Stomach (tissue), 9 donors: ENCODE measurements around the gene PTPRM. TPM values are rescaled to one million over a fixed set of nuclear protein-coding genes. Genes with fewer than 3 reads are reported as not detected.

Experiments
- DNase-seq, 2 donors: peaks; one replicate each; pipeline versions ENCODE4 v3.0.0 to v3.0.0-alpha.2; 2013 to 2019
- H3K27ac ChIP-seq, 5 donors: fragments of 200-600 bp in 4 of 5; sonication (generic) in 4 of 5; one replicate each; pipeline ENCODE4 v1.5.1; 2013 to 2019; ENCODE audit warnings: mild to moderate bottlenecking in 1 of 5, moderate library complexity in 1 of 5
- H3K27me3 ChIP-seq, 3 donors: fragments of 200-600 bp; sonication (generic); one replicate each; pipeline ENCODE4 v1.5.1; 2017 to 2019; ENCODE audit warnings: mixed run types in 1 of 3
- H3K36me3 ChIP-seq, 4 donors: fragments of 200-600 bp; sonication (generic); 1 replicate in 3 of 4; 2 replicates in 1 of 4; pipeline ENCODE4 v1.5.1; 2016 to 2019
- H3K4me1 ChIP-seq, 4 donors: fragments of 200-600 bp; sonication (generic); one replicate each; pipeline ENCODE4 v1.5.1; 2016 to 2019
- H3K4me3 ChIP-seq, 4 donors: fragments of 200-600 bp; sonication (generic) in 3 of 4; one replicate each; pipeline ENCODE4 v1.5.1; 2016 to 2019; ENCODE audit warnings: mild to moderate bottlenecking in 1 of 4
- H3K9me3 ChIP-seq, 4 donors: fragments of 200-600 bp; sonication (generic); one replicate each; pipeline ENCODE4 v1.5.1; 2016 to 2019
- EP300 ChIP-seq: sonication (generic); formaldehyde crosslinking; IDR thresholded peaks from one replicate; pipeline ENCODE4 v1.6.1; 2017; ENCODE audit warnings: antibody characterized with exemption
- POLR2A ChIP-seq, 4 donors: fragments of 450-650 bp; IDR thresholded peaks; one replicate each; pipeline ENCODE4 v1.6.1; 2016; ENCODE audit warnings: antibody characterized with exemption in 4 of 4, control low read depth in 2 of 4, mild to moderate bottlenecking in 1 of 4, moderate library complexity in 1 of 4
- POLR2AphosphoS5 ChIP-seq, 3 donors: sonication (generic); formaldehyde crosslinking; IDR thresholded peaks; one replicate each; pipeline ENCODE4 v1.6.1; 2016; ENCODE audit warnings: antibody characterized with exemption in 3 of 3
- WGBS, 5 donors: extraction: QIAGEN DNeasy Blood & Tissue Kit in 3 of 5; methylation state at CpG; one replicate each; pipeline versions ENCODE4 v1.1.5 to v1.1.7; 2013 to 2018; 5-methylcytosine and 5-hydroxymethylcytosine counted together
- intact Hi-C: fragments of 100-400 bp; cut with DNase I; formaldehyde crosslinking; loops from one replicate; pipeline ENCODE4 v1.15.1; 2023; ENCODE audit warnings: low total_unique reads
- polyA plus RNA-seq, 3 donors: library from polyadenylated mRNA; stranded (reverse); fragments of 200-250 nt; gene quantifications; one replicate each; pipeline ENCODE4 v1.2.3, GENCODE V29; 2013
- total RNA-seq, 5 donors: library from RNA; depleted of rRNA; stranded (reverse); fragments of >200 nt; gene quantifications; one replicate each; pipeline versions ENCODE4 v1.1.0 to v1.2.3, GENCODE V29; 2014 to 2016
- TF ChIP-seq, protein P1 (sequence below), 7 experiments: fragments of 450-650 bp in 4 of 7; fragments of 200-600 bp in 3 of 7; sonication (generic) in 3 of 7; IDR thresholded peaks; one replicate each; pipeline ENCODE4 v1.5.1; 2016 to 2019; ENCODE audit warnings: antibody characterized with exemption in 7 of 7, control low read depth in 2 of 7, mild to moderate bottlenecking in 1 of 7
- donor health status: healthy with polysubstance abuse.
- donor health status: Bipolar disorder and iron deficiency.
- donor health status: healthy.

The PTPRM gene
- total and polyA plus RNA-seq, 8 donors, result 7.5 to 246 (median 58.2) TPM

- Histone ChIP-seq H3K4me1 (peaks cover 0 to 6% (median 4%) of the 10 kb centered on the region in 4 donors), H3K27ac (no peak overlapping the region), H3K36me3 (no peaks in the 10 kb centered on the region), H3K4me3 (no peak overlapping the region), H3K9me3 (no peaks in the 10 kb centered on the region), H3K27me3 (no peaks in the 10 kb centered on the region)
- intact Hi-C loops, result no loop called here
- peak in 1 of 2 donors; percentile 40 for DNase-seq
- 56 to 66% (median 61%) methylated on average over 6 of the region's 6 CpGs for WGBS, 5 donors
- TF ChIP-seq POLR2AphosphoS5 (IDR thresholded peaks at IDR 0.05), result no peak
- no peak for TF ChIP-seq POLR2A (IDR thresholded peaks at IDR 0.05)
- no peak for TF ChIP-seq EP300
- TF ChIP-seq, protein P1, sequence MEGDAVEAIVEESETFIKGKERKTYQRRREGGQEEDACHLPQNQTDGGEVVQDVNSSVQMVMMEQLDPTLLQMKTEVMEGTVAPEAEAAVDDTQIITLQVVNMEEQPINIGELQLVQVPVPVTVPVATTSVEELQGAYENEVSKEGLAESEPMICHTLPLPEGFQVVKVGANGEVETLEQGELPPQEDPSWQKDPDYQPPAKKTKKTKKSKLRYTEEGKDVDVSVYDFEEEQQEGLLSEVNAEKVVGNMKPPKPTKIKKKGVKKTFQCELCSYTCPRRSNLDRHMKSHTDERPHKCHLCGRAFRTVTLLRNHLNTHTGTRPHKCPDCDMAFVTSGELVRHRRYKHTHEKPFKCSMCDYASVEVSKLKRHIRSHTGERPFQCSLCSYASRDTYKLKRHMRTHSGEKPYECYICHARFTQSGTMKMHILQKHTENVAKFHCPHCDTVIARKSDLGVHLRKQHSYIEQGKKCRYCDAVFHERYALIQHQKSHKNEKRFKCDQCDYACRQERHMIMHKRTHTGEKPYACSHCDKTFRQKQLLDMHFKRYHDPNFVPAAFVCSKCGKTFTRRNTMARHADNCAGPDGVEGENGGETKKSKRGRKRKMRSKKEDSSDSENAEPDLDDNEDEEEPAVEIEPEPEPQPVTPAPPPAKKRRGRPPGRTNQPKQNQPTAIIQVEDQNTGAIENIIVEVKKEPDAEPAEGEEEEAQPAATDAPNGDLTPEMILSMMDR (IDR thresholded peaks at IDR 0.05), result no peak
These were observed 437.0 kb downstream of the PTPRM start for GRCh38 chr18:8003878-8004675.

DNA sequence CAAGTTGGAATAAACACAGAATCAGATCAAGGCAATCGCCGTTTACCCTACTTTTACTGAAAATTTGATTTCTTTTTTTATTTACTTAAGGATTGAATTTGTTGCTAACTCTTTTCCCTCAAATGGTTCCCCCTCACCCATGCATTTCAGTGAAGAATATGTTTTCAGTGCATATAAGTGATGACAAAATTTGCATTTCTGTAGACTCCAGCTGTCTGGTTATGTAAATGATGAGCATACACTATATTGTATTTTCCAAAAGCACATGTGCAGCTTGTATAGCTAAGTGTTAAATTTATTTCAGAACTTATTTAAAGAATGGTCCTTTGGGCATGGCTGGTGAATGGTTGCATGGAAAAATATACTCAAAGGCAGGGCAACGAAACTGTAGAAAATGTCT lies 437.7 kb downstream of the PTPRM start:
- H3K4me1 ChIP-seq, result peaks cover 0 to 6% (median 4%) of the 10 kb centered on the region in 4 donors
- no peak overlapping the region for H3K4me3 ChIP-seq
- H3K27ac ChIP-seq, result no peak overlapping the region
- 90 to 94% (median 92%) methylated on average over 3 of the region's 3 CpGs for WGBS, 5 donors
- no peaks in the 10 kb centered on the region for H3K36me3 ChIP-seq
- no peak for DNase-seq
- H3K27me3 ChIP-seq, result no peaks in the 10 kb centered on the region
- intact Hi-C loops, result no loop called here
- no peaks in the 10 kb centered on the region for H3K9me3 ChIP-seq
- TF ChIP-seq POLR2A (IDR thresholded peaks at IDR 0.05) (no peak), EP300 (no peak), POLR2AphosphoS5 (IDR thresholded peaks at IDR 0.05) (no peak)
- TF ChIP-seq, protein P1 (IDR thresholded peaks at IDR 0.05), result no peak

- Histone ChIP-seq H3K27me3 (no peaks in the 10 kb centered on the region), H3K4me1 (peaks cover 0 to 6% (median 4%) of the 10 kb centered on the region in 4 donors), H3K4me3 (no peak overlapping the region), H3K36me3 (no peaks in the 10 kb centered on the region), H3K27ac (no peak overlapping the region), H3K9me3 (no peaks in the 10 kb centered on the region)
- intact Hi-C loops, result no loop called here
- no peak for DNase-seq
- TF ChIP-seq EP300, result no peak
- TF ChIP-seq, protein P1 (IDR thresholded peaks at IDR 0.05), result no peak
- no peak for TF ChIP-seq POLR2AphosphoS5 (IDR thresholded peaks at IDR 0.05)
- 79 to 90% (median 89%) methylated on average over 7 of the region's 7 CpGs for WGBS, 5 donors
These were observed 438.9 kb downstream of the PTPRM start for GRCh38 chr18:8005870-8006569.

GRCh38 chr18:8006979-8007378 lies 439.9 kb downstream of the PTPRM start:
- WGBS, 5 donors, result 35 to 68% (median 58%) methylated on average over 3 of the region's 3 CpGs
- intact Hi-C loops, result no loop called here
- no peaks in the 10 kb centered on the region for H3K36me3 ChIP-seq
- no peaks in the 10 kb centered on the region for H3K9me3 ChIP-seq
- no peak overlapping the region for H3K27ac ChIP-seq
- no peak for DNase-seq
- no peak for TF ChIP-seq POLR2A (IDR thresholded peaks at IDR 0.05)
- TF ChIP-seq EP300, result no peak
- TF ChIP-seq, protein P1 (IDR thresholded peaks at IDR 0.05), result no peak
- TF ChIP-seq POLR2AphosphoS5 (IDR thresholded peaks at IDR 0.05), result no peak
- H3K4me3 ChIP-seq, result no peak overlapping the region
- no peaks in the 10 kb centered on the region for H3K27me3 ChIP-seq
- H3K4me1 ChIP-seq, result peaks cover 0 to 6% (median 4%) of the 10 kb centered on the region in 4 donors
